HepG2 (cell line): ENCODE data around the gene TOMM20. TPM values are rescaled to one million over a fixed set of nuclear protein-coding genes. Genes with fewer than 3 reads are reported as not detected.

ENCODE experiments used
- FOXK1 ChIP-seq: sonication (generic); formaldehyde crosslinking; IDR thresholded peaks from 2 replicates; pipeline ENCODE4 v1.4.0; 2020; ENCODE audit warnings: low read depth, missing genetic modification reagents, borderline replicate concordance
- HDAC1 ChIP-seq: sonication (generic); formaldehyde crosslinking; IDR thresholded peaks from 2 replicates; pipeline ENCODE4 v1.5.1; 2020; ENCODE audit warnings: mild to moderate bottlenecking, missing genetic modification reagents
- IKZF1 ChIP-seq: fragments of 450-650 bp; IDR thresholded peaks from 2 replicates; pipeline ENCODE4 v1.7.1; 2016
- KDM2A ChIP-seq: sonication (generic); formaldehyde crosslinking; IDR thresholded peaks from 2 replicates; pipeline ENCODE4 v1.4.0; 2020; ENCODE audit warnings: low read depth, missing genetic modification reagents, borderline replicate concordance
- NCOR1 ChIP-seq: fragments of 200-600 bp; sonication (generic); IDR thresholded peaks from 2 replicates; pipeline ENCODE4 v1.7.0; 2017; ENCODE audit warnings: antibody characterized with exemption, low read length, borderline replicate concordance
- NFE2L1 ChIP-seq: sonication (generic); formaldehyde crosslinking; IDR thresholded peaks from 2 replicates; pipeline ENCODE4 v1.4.0; 2020; ENCODE audit warnings: missing genetic modification reagents, mild to moderate bottlenecking, borderline replicate concordance
- RFX1 ChIP-seq: fragments of 450-650 bp; IDR thresholded peaks from 2 replicates; pipeline ENCODE4 v1.6.1; 2017
- SIN3A ChIP-seq: IDR thresholded peaks from 2 replicates; pipeline ENCODE4 v1.6.1; 2011; ENCODE audit warnings: low read depth, mild to moderate bottlenecking, control low read depth, low read length, borderline replicate concordance
- TBX3 ChIP-seq: fragments of 450-650 bp; IDR thresholded peaks from 2 replicates; pipeline ENCODE4 v1.6.1; 2017; ENCODE audit warnings: antibody characterized with exemption, mild to moderate bottlenecking, inconsistent platforms, borderline replicate concordance
- TEAD3 ChIP-seq: optimal IDR thresholded peaks from 2 replicates; pipeline ENCODE3; 2016; ENCODE audit warnings: borderline replicate concordance
- ZNF44 ChIP-seq: sonication (generic); formaldehyde crosslinking; IDR thresholded peaks from 2 replicates; pipeline ENCODE4 v1.5.1; 2020; ENCODE audit warnings: mild to moderate bottlenecking, missing genetic modification reagents
- ZNF510 ChIP-seq: sonication (generic); formaldehyde crosslinking; IDR thresholded peaks from 2 replicates; pipeline ENCODE4 v1.4.0; 2020; ENCODE audit warnings: low read depth, mild to moderate bottlenecking, missing genetic modification reagents
- ZNF605 ChIP-seq: sonication (generic); formaldehyde crosslinking; IDR thresholded peaks from 2 replicates; pipeline ENCODE4 v1.8.0; 2022; ENCODE audit warnings: mild to moderate bottlenecking, missing genetic modification reagents
- polyA plus RNA-seq, 8 experiments: library from polyadenylated mRNA; depleted of rRNA in 3 of 8; stranded (reverse) in 7 of 8; unstranded in 1 of 8; fragments of >200 nt; fragmentation: Illumina TruSeq in 4 of 8; extraction: Trizol in 4 of 8; gene quantifications; 2 replicates each; pipeline versions ENCODE4 v1.2.1 to v1.2.3, GENCODE V29; 2011 to 2016; ENCODE audit warnings: low read depth in 4 of 8, missing spikeins in 1 of 8, mixed read lengths in 1 of 8; ENCODE audit not compliant: insufficient read depth in 1 of 8
- total RNA-seq, 5 experiments: library from RNA; depleted of rRNA; stranded (reverse); fragments of >200 nt; fragmentation: Illumina TruSeq; extraction: Trizol; gene quantifications; 2 replicates each; pipeline ENCODE4 v1.2.3, GENCODE V29; 2016; ENCODE audit warnings: low read depth in 1 of 5
- TF ChIP-seq, protein P1 (sequence below): sonication (generic); formaldehyde crosslinking; IDR thresholded peaks from 2 replicates; pipeline ENCODE4 v1.4.0; 2020; ENCODE audit warnings: mild to moderate bottlenecking, missing genetic modification reagents, borderline replicate concordance
- TF ChIP-seq, protein P2 (sequence below): sonication (generic); formaldehyde crosslinking; IDR thresholded peaks from 2 replicates; pipeline ENCODE4 v1.9.0; 2022; ENCODE audit warnings: missing genetic modification reagents, mild to moderate bottlenecking, borderline replicate concordance
- TF ChIP-seq, protein P3 (sequence below): sonication (generic); formaldehyde crosslinking; IDR thresholded peaks from 2 replicates; pipeline ENCODE4 v1.4.0; 2020; ENCODE audit warnings: missing genetic modification reagents
- TF ChIP-seq, protein P4 (sequence below): sonication (generic); formaldehyde crosslinking; IDR thresholded peaks from 2 replicates; pipeline ENCODE4 v1.4.0; 2020; ENCODE audit warnings: missing genetic modification reagents, borderline replicate concordance
- TF ChIP-seq, protein P5 (sequence below): IDR thresholded peaks from 2 replicates; pipeline ENCODE4 v1.6.1; 2012; ENCODE audit warnings: inconsistent platforms

Gene TOMM20
- total and polyA plus RNA-seq, 2 of the 13 experiments (the other 11 are each of a cell fraction or from before 2014, with no cell fraction given), result 153 to 376 TPM

DNA sequence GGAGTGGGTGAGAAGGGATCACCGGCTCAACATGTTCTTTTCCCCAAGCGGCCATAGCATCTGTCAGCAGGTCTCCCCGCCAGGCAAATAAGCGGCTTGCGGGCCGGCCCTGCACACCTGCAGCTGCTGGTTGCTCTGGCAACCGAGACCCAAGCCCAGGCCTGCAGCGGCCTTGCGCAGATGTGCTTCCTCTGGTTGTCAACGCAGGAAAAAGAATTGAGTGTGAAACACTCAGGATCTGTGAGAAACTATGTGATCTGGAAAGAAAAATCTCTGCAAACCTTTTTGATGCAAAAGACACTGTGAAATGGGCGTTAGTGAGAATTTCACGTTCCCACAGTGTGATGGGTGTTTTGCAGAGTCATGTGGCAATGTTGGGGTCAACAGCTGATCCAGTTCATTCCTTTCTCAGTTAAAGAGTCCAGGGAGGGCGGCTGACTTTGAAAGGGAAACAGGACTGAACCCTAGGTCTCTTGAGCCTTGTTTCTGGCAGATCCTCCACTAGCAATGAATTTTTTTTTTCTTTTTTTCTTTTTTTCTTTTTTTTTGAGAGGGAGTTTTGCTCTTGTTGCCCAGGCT is 28.4 kb downstream of the TOMM20 start (continued):
- TF ChIP-seq, protein P1, sequence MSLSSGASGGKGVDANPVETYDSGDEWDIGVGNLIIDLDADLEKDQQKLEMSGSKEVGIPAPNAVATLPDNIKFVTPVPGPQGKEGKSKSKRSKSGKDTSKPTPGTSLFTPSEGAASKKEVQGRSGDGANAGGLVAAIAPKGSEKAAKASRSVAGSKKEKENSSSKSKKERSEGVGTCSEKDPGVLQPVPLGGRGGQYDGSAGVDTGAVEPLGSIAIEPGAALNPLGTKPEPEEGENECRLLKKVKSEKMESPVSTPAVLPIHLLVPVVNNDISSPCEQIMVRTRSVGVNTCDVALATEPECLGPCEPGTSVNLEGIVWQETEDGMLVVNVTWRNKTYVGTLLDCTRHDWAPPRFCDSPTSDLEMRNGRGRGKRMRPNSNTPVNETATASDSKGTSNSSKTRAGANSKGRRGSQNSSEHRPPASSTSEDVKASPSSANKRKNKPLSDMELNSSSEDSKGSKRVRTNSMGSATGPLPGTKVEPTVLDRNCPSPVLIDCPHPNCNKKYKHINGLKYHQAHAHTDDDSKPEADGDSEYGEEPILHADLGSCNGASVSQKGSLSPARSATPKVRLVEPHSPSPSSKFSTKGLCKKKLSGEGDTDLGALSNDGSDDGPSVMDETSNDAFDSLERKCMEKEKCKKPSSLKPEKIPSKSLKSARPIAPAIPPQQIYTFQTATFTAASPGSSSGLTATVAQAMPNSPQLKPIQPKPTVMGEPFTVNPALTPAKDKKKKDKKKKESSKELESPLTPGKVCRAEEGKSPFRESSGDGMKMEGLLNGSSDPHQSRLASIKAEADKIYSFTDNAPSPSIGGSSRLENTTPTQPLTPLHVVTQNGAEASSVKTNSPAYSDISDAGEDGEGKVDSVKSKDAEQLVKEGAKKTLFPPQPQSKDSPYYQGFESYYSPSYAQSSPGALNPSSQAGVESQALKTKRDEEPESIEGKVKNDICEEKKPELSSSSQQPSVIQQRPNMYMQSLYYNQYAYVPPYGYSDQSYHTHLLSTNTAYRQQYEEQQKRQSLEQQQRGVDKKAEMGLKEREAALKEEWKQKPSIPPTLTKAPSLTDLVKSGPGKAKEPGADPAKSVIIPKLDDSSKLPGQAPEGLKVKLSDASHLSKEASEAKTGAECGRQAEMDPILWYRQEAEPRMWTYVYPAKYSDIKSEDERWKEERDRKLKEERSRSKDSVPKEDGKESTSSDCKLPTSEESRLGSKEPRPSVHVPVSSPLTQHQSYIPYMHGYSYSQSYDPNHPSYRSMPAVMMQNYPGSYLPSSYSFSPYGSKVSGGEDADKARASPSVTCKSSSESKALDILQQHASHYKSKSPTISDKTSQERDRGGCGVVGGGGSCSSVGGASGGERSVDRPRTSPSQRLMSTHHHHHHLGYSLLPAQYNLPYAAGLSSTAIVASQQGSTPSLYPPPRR (CRISPR knock-in tag), result 0 out of 2 replicates have a peak, but pooled peaks have one; percentile 13
- TF ChIP-seq, protein P2, sequence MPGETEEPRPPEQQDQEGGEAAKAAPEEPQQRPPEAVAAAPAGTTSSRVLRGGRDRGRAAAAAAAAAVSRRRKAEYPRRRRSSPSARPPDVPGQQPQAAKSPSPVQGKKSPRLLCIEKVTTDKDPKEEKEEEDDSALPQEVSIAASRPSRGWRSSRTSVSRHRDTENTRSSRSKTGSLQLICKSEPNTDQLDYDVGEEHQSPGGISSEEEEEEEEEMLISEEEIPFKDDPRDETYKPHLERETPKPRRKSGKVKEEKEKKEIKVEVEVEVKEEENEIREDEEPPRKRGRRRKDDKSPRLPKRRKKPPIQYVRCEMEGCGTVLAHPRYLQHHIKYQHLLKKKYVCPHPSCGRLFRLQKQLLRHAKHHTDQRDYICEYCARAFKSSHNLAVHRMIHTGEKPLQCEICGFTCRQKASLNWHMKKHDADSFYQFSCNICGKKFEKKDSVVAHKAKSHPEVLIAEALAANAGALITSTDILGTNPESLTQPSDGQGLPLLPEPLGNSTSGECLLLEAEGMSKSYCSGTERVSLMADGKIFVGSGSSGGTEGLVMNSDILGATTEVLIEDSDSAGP (CRISPR knock-in tag), result no peak
- TF ChIP-seq, protein P3, sequence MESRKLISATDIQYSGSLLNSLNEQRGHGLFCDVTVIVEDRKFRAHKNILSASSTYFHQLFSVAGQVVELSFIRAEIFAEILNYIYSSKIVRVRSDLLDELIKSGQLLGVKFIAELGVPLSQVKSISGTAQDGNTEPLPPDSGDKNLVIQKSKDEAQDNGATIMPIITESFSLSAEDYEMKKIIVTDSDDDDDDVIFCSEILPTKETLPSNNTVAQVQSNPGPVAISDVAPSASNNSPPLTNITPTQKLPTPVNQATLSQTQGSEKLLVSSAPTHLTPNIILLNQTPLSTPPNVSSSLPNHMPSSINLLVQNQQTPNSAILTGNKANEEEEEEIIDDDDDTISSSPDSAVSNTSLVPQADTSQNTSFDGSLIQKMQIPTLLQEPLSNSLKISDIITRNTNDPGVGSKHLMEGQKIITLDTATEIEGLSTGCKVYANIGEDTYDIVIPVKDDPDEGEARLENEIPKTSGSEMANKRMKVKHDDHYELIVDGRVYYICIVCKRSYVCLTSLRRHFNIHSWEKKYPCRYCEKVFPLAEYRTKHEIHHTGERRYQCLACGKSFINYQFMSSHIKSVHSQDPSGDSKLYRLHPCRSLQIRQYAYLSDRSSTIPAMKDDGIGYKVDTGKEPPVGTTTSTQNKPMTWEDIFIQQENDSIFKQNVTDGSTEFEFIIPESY, result peak; percentile 54; the same call in 1 of the 2 replicates
- TF ChIP-seq TBX3, result 0 out of 2 replicates have a peak, but pooled peaks have one; percentile 10
- no peak for TF ChIP-seq IKZF1
- peak; percentile 58 for TF ChIP-seq TEAD3 (CRISPR knock-in tag)
- no peak for TF ChIP-seq ZNF44 (CRISPR knock-in tag)
- TF ChIP-seq NFE2L1 (CRISPR knock-in tag), result no peak
- TF ChIP-seq KDM2A, result peak; percentile 46
- TF ChIP-seq ZNF605 (CRISPR knock-in tag), result 0 out of 2 replicates have a peak, but pooled peaks have one; percentile 36
- peak; percentile 71 for TF ChIP-seq RFX1
- TF ChIP-seq NCOR1, result peak; percentile 54; the same call in 1 of the 2 replicates
- peak; percentile 50; the same call in 1 of the 2 replicates for TF ChIP-seq HDAC1
- TF ChIP-seq ZNF510, result no peak
- TF ChIP-seq SIN3A, result peak; percentile 74
- TF ChIP-seq, protein P4, sequence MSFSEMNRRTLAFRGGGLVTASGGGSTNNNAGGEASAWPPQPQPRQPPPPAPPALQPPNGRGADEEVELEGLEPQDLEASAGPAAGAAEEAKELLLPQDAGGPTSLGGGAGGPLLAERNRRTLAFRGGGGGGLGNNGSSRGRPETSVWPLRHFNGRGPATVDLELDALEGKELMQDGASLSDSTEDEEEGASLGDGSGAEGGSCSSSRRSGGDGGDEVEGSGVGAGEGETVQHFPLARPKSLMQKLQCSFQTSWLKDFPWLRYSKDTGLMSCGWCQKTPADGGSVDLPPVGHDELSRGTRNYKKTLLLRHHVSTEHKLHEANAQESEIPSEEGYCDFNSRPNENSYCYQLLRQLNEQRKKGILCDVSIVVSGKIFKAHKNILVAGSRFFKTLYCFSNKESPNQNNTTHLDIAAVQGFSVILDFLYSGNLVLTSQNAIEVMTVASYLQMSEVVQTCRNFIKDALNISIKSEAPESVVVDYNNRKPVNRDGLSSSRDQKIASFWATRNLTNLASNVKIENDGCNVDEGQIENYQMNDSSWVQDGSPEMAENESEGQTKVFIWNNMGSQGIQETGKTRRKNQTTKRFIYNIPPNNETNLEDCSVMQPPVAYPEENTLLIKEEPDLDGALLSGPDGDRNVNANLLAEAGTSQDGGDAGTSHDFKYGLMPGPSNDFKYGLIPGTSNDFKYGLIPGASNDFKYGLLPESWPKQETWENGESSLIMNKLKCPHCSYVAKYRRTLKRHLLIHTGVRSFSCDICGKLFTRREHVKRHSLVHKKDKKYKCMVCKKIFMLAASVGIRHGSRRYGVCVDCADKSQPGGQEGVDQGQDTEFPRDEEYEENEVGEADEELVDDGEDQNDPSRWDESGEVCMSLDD (CRISPR knock-in tag), result no peak
- TF ChIP-seq, protein P5, sequence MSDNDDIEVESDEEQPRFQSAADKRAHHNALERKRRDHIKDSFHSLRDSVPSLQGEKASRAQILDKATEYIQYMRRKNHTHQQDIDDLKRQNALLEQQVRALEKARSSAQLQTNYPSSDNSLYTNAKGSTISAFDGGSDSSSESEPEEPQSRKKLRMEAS, result peak; percentile 46
- peak; percentile 56; the same call in 1 of the 2 replicates for TF ChIP-seq FOXK1 (CRISPR knock-in tag)
